Skeletal muscle satellite cell (primary cell): ENCODE measurements around the gene TMEM117.
"Not testable (repeated sequence)": the region's sequence is repeated elsewhere in the genome, so short reads cannot be mapped to it uniquely, and the experiment has no call there.

Experiments
- H3K27me3 ChIP-seq: 2 replicates; pipeline ENCODE4 v1.7.0; 2013; ENCODE audit warnings: low read length; ENCODE audit not compliant: control insufficient read depth, insufficient read depth
- H3K36me3 ChIP-seq: 2 replicates; pipeline ENCODE4 v1.7.0; 2013; ENCODE audit warnings: mild to moderate bottlenecking, control low read depth, low read length; ENCODE audit not compliant: insufficient read depth
- H3K4me1 ChIP-seq: 2 replicates; pipeline ENCODE4 v1.7.0; 2013; ENCODE audit warnings: low read length; ENCODE audit not compliant: control insufficient read depth, insufficient read depth
- H3K4me2 ChIP-seq: 2 replicates; pipeline ENCODE4 v1.7.0; 2013; ENCODE audit warnings: mild to moderate bottlenecking, low read length
- H3K4me3 ChIP-seq: 2 replicates; pipeline ENCODE4 v1.7.0; 2013; ENCODE audit warnings: low read length
- H3K9ac ChIP-seq: 2 replicates; pipeline ENCODE4 v1.7.0; 2013; ENCODE audit warnings: mild to moderate bottlenecking, low read depth, low read length, moderate library complexity
- H3K9me3 ChIP-seq: replicated peaks from 2 replicates; pipeline ENCODE4 v1.7.0; 2013; ENCODE audit warnings: mild to moderate bottlenecking, control low read depth, low read length

TMEM117 gene

GRCh38 chr12:44195719-44196118 lies 359.8 kb downstream of the TMEM117 start:
- not testable (repeated sequence) for H3K4me3 ChIP-seq, H3K9ac ChIP-seq, H3K27me3 ChIP-seq, H3K4me2 ChIP-seq, H3K36me3 ChIP-seq, H3K9me3 ChIP-seq, H3K4me1 ChIP-seq

- Histone ChIP-seq H3K9ac (no peak overlapping the region), H3K4me3 (no peak overlapping the region), H3K36me3 (no peaks in the 10 kb centered on the region), H3K4me2 (no peak overlapping the region), H3K9me3 (no peaks in the 10 kb centered on the region), H3K4me1 (no peaks in the 10 kb centered on the region), H3K27me3 (no peaks in the 10 kb centered on the region)
Measured at GRCh38 chr12:44206045-44206444, 370.2 kb downstream of the TMEM117 start.

- no peak overlapping the region for H3K9ac ChIP-seq
- H3K4me1 ChIP-seq = no peaks in the 10 kb centered on the region
- H3K9me3 ChIP-seq = no peaks in the 10 kb centered on the region
- H3K4me2 ChIP-seq = no peak overlapping the region
- no peaks in the 10 kb centered on the region for H3K27me3 ChIP-seq
- H3K4me3 ChIP-seq = no peak overlapping the region
- no peaks in the 10 kb centered on the region for H3K36me3 ChIP-seq
Measured at GRCh38 chr12:44217146-44217883, 381.4 kb downstream of the TMEM117 start.

GRCh38 chr12:44223736-44224135 lies 387.9 kb downstream of the TMEM117 start:
- Histone ChIP-seq H3K27me3 (no peaks in the 10 kb centered on the region), H3K4me2 (no peak overlapping the region), H3K36me3 (no peaks in the 10 kb centered on the region), H3K9ac (no peak overlapping the region), H3K9me3 (no peaks in the 10 kb centered on the region), H3K4me1 (no peaks in the 10 kb centered on the region), H3K4me3 (no peak overlapping the region)

- no peaks in the 10 kb centered on the region for H3K27me3 ChIP-seq
- no peak overlapping the region for H3K4me3 ChIP-seq
- no peaks in the 10 kb centered on the region for H3K4me1 ChIP-seq
- no peaks in the 10 kb centered on the region for H3K36me3 ChIP-seq
- H3K4me2 ChIP-seq = no peak overlapping the region
- no peak overlapping the region for H3K9ac ChIP-seq
- no peaks in the 10 kb centered on the region for H3K9me3 ChIP-seq
Measured at GRCh38 chr12:44224399-44225148, 388.7 kb downstream of the TMEM117 start.

GRCh38 chr12:44225149-44225510 lies 389.2 kb downstream of the TMEM117 start:
- H3K36me3 ChIP-seq = no peaks in the 10 kb centered on the region
- no peaks in the 10 kb centered on the region for H3K9me3 ChIP-seq
- H3K4me1 ChIP-seq = no peaks in the 10 kb centered on the region
- H3K4me3 ChIP-seq = no peak overlapping the region
- H3K27me3 ChIP-seq = no peaks in the 10 kb centered on the region
- H3K4me2 ChIP-seq = no peak overlapping the region
- H3K9ac ChIP-seq = no peak overlapping the region

- no peaks in the 10 kb centered on the region for H3K27me3 ChIP-seq
- no peak overlapping the region for H3K9ac ChIP-seq
- no peak overlapping the region for H3K4me2 ChIP-seq
- H3K4me3 ChIP-seq = no peak overlapping the region
- H3K36me3 ChIP-seq = no peaks in the 10 kb centered on the region
- H3K4me1 ChIP-seq = no peaks in the 10 kb centered on the region
- no peaks in the 10 kb centered on the region for H3K9me3 ChIP-seq
Measured at GRCh38 chr12:44227616-44228015, 391.7 kb downstream of the TMEM117 start.

GRCh38 chr12:44229846-44230245 lies 394.0 kb downstream of the TMEM117 start:
- H3K4me1 ChIP-seq = no peaks in the 10 kb centered on the region
- H3K9ac ChIP-seq = no peak overlapping the region
- H3K4me2 ChIP-seq = no peak overlapping the region
- H3K27me3 ChIP-seq = no peaks in the 10 kb centered on the region
- no peaks in the 10 kb centered on the region for H3K9me3 ChIP-seq
- H3K36me3 ChIP-seq = no peaks in the 10 kb centered on the region
- no peak overlapping the region for H3K4me3 ChIP-seq

GRCh38 chr12:44235674-44236073 lies 399.8 kb downstream of the TMEM117 start:
- Histone ChIP-seq H3K4me3 (no peak overlapping the region), H3K27me3 (no peaks in the 10 kb centered on the region), H3K4me2 (no peak overlapping the region), H3K9me3 (no peaks in the 10 kb centered on the region), H3K9ac (no peak overlapping the region), H3K36me3 (no peaks in the 10 kb centered on the region), H3K4me1 (no peaks in the 10 kb centered on the region)

GRCh38 chr12:44240186-44240585 lies 404.3 kb downstream of the TMEM117 start:
- H3K9me3 ChIP-seq = no peaks in the 10 kb centered on the region
- no peak overlapping the region for H3K9ac ChIP-seq
- no peaks in the 10 kb centered on the region for H3K4me1 ChIP-seq
- H3K4me3 ChIP-seq = no peak overlapping the region
- no peak overlapping the region for H3K4me2 ChIP-seq
- no peaks in the 10 kb centered on the region for H3K36me3 ChIP-seq
- H3K27me3 ChIP-seq = no peaks in the 10 kb centered on the region

- no peak overlapping the region for H3K9ac ChIP-seq
- H3K4me2 ChIP-seq = no peak overlapping the region
- no peaks in the 10 kb centered on the region for H3K4me1 ChIP-seq
- no peaks in the 10 kb centered on the region for H3K36me3 ChIP-seq
- H3K4me3 ChIP-seq = no peak overlapping the region
- no peaks in the 10 kb centered on the region for H3K27me3 ChIP-seq
- H3K9me3 ChIP-seq = no peaks in the 10 kb centered on the region
Measured at GRCh38 chr12:44245932-44246331, 410.1 kb downstream of the TMEM117 start.
